EL (cell line): Measurements from ENCODE around the gene MCHR2.
"Not testable (repeated sequence)": the region's sequence is repeated elsewhere in the genome, so short reads cannot be mapped to it uniquely, and the experiment has no call there.

Experiments used
- DNase-seq: peaks from one replicate; pipeline ENCODE4 v3.0.0-alpha.2; 2016

Gene MCHR2

GRCh38 chr6:99993533-99994251, at the start of gene MCHR2:
TSS of gene MCHR2 (minus strand) at chr6:99994223. CDS start at chr6:99956147, 38,076 bp downstream.
- peak; percentile 16 for DNase-seq

DNA sequence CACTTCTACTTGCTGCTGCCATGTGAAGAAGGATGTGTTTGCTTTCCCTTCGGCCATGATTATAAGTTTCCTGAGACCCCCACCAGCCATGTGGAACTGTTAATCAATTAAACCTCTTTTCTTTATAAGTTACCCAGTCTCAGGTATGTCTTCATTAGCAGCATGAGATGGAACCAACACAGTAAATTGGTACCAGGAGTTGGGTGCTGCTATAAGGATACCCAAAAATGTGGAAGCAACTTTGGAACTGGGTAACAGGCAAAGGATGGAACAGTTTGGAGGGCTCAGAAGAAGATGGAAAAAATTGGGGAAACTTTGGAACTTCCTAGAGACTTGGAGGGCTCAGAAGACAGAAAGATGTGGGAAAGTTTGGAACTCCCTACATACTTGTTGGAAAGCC, 44.5 kb upstream of the MCHR2 start:
- DNase-seq: not testable (repeated sequence)

GRCh38 chr6:100035873-100036653, 42.0 kb upstream of the MCHR2 start:
- DNase-seq: peak; percentile 11

DNA sequence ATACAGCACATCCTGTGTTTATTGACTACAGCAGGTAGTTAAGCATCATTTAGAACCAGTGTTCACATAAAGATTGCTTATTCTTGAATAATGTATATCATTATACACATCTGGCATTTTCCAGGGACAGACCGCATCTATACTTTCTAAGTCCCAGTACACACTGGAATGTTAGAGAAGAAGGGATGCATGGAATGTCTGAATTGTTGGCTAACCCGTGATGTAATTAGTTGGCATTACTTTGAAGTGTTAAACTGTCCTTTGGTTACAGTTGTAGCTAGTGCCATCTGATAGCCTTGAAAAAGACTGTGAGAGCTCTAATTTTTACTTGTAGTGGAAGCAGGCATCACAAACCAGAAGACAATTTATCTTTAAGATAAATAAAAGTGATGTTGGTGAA, 29.8 kb upstream of the MCHR2 start:
- peak; percentile 5 for DNase-seq

DNA sequence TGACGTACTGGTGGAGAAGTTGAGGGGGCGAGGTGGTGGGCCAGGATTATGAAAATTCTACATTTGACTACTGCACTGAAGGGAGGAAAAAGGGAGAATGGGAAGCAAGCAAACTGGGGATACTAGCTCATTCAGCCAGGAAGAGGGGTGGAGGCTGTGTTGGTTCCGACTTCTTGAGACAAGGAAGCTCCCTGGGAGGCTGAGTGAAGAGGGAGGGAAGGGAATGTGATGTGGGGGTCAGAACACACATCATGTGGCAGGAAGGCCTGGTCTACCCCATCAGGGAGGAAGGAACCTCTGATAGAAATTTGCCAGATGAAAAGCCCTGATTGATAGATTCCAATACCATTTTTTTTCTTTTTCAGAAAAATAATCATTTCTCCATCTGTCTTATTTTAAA, 28.8 kb upstream of the MCHR2 start:
- DNase-seq: no peak

- no peak for DNase-seq
Measured at GRCh38 chr6:100008857-100009256, 14.8 kb upstream of the MCHR2 start.

GRCh38 chr6:100001915-100002388, 7.9 kb upstream of the MCHR2 start:
- DNase-seq: peak; percentile 61

DNA sequence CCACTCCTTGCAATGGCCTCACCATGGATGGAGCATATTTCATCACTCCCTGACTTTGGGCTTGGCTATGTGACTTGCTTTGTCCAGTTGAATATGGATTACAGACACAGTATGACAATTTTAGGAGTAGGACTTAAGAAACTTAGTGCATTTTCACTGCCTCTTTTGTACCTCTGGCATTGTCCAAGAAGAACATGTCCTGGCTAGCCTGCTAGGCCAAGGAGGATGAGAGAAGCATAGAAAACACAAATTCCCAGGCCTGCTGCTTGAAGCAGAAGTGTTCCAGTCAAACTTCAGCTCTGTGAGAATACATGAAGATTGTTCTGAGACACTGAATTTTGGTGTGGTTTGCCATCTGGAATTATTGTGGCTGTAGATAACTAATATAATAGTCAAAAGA, 3.1 kb upstream of the MCHR2 start:
- no peak for DNase-seq

DNA sequence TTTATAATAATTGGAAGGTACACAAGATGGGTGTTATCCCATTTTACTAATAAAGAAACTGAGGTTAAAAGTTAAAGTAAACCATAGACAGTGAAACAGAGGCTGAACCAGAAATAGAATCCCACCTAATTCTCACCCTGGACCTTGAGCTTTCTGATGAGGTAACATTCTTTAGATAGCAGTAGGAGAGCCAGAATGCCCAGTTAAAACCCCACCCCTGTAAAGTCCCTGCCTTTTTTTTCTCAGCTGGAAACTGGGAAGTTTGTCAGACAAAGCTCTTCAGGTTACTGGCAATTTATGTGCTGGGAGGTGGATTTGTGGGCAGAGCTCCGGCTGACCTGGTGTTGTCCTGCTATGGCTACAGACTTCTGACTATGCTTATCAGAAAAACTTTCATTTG, 1.9 kb upstream of the MCHR2 start:
- DNase-seq: no peak

GRCh38 chr6:99993146-99993532, 884 bp downstream of the MCHR2 start:
- DNase-seq: no peak

GRCh38 chr6:99991955-99992354, 2.1 kb downstream of the MCHR2 start:
- DNase-seq: no peak

DNA sequence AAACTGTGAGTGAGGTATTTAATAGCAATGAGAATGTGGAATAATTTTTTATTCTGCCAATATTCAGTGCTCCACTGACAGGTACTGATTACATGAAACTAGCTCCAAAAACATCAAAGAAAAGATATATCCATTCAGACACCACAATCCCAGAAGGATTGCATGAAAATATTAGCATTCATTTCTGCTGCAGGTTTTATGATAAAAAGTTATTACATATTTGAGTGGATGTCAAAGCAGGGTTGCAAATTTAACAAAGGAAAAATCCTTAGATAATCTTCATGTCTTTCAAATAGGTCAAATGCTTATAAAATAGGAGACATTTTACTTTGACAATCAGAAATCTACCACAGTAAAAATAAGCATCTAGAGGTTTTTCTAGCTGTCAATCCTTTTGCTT, 13.3 kb downstream of the MCHR2 start:
- DNase-seq: no peak

DNA sequence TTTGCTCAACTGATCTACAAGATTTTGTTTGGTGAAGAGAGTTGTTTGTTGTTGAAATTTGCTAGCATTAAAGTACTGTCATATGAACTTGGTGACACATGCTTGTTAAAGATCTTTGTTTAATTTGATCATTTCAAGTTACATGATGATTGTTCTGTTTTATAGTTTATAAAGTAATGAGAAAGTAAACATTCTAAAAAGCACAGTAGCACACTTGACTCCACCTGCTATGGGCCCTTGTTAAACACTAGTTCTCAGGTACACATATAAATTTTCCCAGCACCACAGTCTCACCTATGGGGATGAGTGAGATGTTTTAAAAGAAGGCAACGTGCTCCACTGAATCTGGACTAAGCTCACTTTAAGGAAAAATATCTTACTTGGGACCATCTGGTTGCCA, 14.1 kb downstream of the MCHR2 start:
- no peak for DNase-seq

- DNase-seq: no peak
Measured at GRCh38 chr6:99967052-99967451, 27.0 kb downstream of the MCHR2 start.

DNA sequence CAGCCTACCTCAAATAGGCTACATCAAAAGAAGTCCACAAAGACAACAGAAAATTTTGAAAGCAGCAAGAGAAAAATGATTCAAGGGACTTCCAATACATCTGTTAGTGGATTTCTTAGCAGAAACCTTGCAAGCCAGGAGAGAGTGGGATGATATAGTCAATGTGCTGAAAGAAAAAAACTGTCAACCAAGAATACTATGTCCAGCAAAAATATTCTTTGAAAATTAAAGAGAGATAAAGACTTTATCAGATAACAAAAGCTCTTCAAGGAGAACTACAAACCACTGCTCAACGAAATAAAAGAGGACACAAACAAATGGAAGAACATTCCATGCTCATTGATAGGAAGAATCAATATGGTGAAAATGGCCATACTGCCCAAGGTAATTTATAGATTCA, 34.0 kb downstream of the MCHR2 start:
- DNase-seq: no peak

GRCh38 chr6:99951016-99951805, 42.8 kb downstream of the MCHR2 start:
- DNase-seq: no peak

DNA sequence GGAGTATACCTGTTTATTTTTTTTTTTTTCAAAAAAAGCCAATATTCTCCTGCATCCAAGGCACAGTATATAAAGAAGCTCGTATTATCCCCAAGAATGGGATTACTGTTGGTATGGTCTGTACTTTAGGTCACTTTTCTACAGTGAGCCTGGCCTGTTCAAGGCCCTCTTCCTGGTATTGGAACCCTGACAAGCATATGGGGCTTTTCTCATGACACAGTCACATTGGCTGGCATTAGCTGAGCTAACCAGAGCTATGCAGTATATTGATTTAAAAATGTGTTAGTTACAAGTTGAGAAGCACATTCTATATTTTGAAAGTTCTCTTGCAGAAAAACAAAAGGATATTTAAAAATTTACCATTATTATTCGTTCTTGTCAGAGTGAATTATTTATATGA, 48.0 kb downstream of the MCHR2 start:
- no peak for DNase-seq

GRCh38 chr6:99943846-99944245, 50.2 kb downstream of the MCHR2 start:
- DNase-seq: no peak

DNA sequence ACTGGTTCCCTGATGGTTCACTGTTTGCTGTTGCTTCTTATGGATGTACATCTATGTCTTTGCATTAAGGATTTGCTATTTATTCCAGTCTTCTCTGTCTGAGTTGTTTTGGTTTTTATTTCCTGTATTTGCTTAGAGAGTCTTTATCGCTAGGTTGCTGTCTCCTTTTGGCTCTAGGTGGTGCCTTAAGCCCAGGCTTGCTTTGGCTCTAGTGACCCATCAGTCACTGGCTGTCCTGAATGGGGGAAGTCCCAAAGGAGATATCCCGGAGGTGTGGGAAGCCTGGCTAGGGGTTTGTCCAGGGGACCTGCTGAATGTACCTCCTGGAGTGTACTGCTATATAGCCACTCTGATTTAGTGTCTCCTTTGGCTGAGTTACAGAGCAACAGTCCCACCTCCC, 53.4 kb downstream of the MCHR2 start:
- no peak for DNase-seq

DNA sequence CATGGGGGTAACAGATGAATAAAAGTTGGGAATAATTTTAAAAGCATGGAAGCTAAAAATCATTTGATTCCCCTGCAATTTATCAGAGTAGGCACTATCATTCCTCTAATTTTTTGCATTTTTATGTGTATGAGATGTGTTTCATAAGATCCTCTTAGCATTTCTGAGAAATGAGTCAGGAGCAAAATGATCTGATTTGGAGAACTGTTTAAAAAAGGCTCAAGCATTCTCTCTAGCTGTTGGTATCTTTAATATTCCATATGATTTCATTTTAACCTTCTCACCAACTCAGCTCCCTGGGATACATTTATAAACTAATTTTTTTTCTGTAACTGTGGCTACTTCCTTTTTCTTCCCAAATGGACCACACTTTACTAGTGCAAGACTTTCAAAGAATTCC, 60.9 kb downstream of the MCHR2 start:
- DNase-seq: peak; percentile 91

DNA sequence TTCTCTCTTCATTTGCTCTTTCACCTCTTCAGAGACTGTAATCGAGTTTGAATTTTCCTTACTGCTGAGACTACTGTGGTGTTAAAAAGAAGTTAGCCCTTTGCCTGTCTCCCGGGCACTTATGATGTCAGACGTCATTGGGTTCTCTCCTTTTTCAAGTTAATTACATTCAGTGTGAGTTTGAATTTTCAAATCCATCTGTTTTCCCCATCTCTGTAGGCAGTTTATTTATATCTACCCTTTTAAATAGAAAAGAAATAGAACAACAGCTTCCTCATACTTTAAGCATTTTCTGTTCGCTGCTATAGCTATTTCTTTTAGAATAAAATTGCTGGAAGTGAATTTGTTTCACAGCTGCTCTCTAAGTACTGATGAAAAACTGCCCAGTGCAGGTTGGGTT, 81.4 kb downstream of the MCHR2 start:
- no peak for DNase-seq

GRCh38 chr6:99905209-99906106, 88.6 kb downstream of the MCHR2 start:
- peak; percentile 69 for DNase-seq
